Measurements from ENCODE around the gene MTOR.
"Not testable (repeated sequence)": the region's sequence is repeated elsewhere in the genome, so short reads cannot be mapped to it uniquely, and the experiment has no call there.

Gene MTOR

GRCh38 chr1:11214698-11215380 lies 47.5 kb downstream of the MTOR start:
- no peak for DNase-seq

DNA sequence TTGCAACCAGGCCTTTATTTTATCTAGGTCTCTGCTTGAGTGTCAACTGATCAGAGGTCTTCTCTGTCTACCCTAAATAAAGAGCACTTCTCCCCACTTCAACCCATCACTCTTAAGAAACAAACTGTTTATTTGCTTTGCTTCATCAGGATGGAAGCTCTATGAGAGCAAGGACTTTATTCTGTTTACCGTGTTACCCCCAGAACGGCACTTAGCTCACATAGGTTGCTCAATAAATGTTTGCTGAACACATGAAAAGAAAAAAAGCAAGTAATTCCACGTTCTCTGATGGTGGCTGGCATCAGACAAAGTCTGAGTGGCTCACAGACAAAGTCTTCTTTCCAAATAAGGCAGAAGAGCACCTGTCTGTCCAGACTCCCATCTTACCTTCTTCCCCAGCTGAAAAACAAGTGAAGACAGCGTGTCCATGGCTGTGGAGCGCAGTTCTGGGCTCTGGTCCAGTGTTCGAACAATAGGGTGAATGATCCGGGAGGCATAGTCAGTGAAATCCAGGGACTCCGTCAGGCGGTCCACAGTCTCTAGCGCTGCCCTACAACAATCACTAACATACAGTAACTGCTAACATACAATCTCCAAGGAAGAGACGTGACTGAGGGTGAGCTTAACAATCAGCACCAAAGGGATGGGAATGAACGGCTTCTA lies 50.3 kb downstream of the MTOR start:
- DNase-seq = no peak

DNA sequence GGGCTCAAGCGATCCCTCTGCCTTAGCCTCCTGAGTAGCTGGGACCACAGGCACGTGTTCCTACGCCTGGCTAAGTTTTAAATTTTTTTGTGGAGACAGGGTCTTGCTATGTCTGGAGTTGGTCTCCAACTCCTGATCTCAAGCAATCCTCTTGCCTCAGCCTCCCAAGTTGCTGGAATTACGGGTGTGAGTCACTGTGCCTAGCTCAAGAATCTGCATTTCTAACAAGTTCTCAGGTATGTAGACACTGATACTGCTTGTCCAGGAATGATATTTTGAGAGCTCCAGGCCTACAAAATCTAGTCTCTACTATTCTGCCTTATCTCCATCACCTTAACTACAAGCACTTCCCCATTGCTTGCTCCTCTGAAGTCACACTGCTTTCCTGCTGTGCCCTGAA lies 50.9 kb downstream of the MTOR start:
- no peak for DNase-seq

DNA sequence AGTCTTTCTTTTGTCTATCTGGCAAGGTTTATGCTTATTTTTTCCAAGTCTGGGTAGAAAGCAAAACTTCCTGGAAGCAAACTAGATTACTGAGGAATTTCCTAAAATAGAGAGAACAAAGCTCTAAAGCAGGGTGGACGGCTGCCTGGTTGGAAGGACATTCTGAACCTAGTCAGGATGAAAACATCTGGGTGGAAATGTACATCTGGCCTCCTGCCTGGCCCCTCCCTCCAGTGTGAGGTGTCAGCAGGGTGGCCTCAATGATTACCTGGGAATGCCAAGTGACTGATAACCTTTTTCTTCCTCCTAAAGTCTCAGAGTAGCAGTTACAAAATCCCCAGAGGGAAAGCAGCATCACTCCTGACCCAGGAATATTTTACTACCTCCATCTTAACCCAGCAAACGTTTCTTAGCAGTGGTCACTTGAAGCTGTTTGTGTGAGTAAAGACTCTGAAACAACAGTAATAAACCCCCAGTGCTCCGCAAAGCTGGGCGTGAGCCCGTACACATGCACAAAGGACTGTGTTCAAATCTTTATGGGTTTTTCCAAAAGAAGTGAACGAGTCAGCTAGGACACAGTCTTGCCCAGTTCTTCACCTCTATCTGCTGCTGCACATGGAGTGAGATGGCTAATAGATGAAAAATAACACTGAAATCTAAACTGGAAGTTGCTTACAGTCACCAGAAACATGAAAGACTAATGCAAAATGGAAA lies 54.3 kb downstream of the MTOR start:
- no peak for DNase-seq

- no peak for DNase-seq
These were observed 57.8 kb downstream of the MTOR start for GRCh38 chr1:11204396-11205190.

DNA sequence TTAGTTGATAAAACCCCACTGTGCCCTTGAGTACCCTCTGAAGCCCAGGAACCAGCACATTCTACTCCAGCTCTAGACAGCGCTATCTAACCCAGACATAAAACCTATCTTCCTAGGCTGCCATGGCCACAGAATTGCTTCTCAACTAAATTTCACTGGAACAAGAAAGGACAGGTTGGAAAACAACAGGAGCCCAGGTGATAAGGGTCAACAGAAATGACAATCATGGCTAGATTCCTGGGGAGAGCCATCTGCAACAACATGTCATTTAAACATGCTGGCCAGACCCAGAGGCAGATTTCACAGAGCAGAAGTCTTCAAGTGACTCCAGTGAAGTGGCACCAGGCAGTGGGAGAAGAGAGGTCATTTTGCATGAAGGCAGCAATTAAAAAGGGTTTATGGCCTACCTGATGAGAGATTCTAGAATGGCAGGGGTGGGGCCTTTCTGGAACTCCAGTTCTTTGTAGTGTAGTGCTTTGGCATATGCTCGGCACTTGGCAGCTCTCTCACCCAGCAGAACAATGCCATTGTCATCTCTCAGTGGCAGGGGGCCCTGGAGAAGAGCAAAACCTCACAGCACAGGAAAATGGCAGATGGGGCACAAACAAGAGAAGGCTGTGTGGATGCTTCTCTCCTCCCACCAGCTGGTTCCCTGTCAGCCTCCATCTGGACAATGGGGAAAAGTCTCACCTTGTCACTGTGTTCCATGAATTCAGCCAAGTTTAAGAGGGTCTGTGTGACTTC lies 63.3 kb downstream of the MTOR start:
- DNase-seq = no peak

- no peak for DNase-seq
These were observed 64.1 kb downstream of the MTOR start for GRCh38 chr1:11198257-11198656.

DNA sequence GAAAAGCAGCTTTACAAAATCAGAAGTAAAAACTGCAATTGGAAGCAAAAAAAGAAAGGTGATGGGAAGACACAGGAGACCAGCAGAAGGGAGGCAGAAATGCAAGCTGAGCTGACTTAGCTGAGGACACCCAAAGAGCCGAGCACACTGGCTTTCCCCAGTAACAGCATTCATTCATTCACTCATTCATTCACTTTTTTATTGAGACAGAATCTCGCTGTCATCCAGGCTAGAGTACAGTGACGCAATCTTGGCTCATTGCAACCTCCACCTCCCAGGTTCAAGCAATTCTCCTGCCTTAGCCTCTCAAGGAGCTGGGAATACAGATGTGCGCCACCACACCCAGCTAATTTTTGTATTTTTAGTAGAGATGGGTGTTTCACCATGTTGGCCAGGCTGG lies 65.0 kb downstream of the MTOR start:
- DNase-seq = no peak

DNA sequence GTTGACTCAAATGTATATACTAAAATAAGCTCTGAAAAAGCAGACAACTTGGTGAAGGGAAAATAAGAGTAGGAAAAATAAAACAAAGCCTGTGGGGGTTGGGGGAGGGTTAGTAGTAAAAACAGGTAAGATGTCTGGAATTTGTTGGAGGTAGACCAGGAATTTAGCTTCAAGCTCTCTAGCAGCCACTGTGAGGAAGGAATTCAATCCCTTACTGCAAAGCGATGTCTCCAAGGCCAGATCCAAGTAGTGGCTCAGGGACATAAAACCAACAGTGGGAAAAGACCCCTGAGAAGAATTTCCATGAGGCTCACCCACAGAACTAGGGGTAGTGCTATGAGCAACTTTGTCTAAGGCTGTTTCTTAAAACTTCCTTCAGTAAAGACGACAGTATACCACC lies 65.4 kb downstream of the MTOR start:
- no peak for DNase-seq

- no peak for DNase-seq
These were observed 67.8 kb downstream of the MTOR start for GRCh38 chr1:11194407-11195176.

DNA sequence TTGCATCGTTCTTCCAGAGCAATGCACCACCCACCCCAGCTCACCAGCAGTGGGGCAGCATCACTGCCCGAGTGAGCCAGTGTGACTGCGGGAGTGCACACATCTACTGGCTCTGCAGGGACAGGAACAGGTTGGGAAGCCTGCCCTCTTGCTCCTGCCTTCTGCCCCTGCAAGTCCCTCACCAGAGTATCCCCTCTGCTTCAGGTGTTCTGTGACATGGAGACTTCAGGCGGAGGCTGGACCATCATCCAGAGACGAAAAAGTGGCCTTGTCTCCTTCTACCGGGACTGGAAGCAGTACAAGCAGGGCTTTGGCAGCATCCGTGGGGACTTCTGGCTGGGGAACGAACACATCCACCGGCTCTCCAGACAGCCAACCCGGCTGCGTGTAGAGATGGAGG lies 69.0 kb downstream of the MTOR start:
- DNase-seq = no peak

GRCh38 chr1:11188858-11189451 lies 73.4 kb downstream of the MTOR start, which contains the start of gene ANGPTL7:
Gene ANGPTL7 (plus strand): TSS chr1:11189355. CDS start chr1:11189580, 225 bp downstream.
- DNase-seq = no peak

DNA sequence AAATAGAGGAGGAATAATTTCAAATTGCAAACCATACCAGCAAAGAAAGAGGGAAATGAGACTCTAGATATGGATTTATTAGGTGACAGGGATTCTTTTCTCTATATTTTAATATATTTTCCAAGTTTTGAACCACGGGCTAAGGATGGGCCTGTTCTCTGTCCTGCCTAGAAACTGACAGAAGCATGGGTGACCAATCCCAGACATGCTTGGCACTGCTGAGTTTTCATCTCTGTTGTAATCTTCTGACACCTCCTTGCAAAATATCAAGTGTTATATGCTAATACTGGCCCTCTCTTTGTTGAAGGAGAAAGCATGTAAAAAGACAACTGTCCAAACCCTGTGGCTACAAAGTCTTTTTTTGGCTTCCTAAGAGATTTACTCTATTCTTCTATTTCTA lies 74.0 kb downstream of the MTOR start:
- DNase-seq = no peak

DNA sequence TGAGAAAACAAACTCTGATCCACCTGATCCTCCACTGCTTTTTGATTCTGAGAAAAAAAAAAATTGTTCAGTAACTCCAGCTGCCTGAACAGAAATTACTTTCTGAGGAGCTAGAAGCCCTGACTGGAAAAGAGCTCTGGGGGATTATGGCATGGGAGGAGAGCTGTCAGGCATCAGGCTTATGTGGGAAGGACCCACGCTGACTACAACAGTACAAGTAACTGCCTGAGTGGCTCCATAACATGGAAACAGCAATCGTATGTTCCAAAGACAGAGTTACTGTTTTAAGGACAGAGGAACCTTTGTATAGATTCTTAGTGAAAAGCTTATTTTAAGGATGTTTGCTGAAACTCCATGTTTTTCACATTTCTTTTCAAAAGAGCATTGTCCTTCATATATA lies 74.4 kb downstream of the MTOR start:
- DNase-seq = no peak

DNA sequence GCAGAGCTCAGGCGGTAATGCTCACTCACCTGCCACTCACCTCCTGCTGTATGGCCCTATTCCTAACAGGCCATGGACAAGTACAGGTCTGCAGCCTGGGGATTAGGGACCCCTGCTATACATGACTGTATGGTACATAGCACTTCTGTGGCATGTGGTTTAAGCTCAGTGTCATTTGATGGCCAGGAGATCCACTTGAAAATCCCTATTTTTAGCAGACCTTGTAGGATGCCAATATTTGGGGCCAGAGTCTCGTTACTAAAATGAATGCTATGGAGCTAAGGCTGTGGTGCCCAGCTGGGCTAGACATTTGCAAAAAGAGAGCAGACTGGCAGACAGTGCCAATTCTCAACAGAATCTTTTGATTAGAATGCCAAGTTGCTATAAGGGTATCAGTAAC lies 74.9 kb downstream of the MTOR start:
- DNase-seq = no peak

- no peak for DNase-seq
These were observed 75.4 kb downstream of the MTOR start for GRCh38 chr1:11187000-11187399.

DNA sequence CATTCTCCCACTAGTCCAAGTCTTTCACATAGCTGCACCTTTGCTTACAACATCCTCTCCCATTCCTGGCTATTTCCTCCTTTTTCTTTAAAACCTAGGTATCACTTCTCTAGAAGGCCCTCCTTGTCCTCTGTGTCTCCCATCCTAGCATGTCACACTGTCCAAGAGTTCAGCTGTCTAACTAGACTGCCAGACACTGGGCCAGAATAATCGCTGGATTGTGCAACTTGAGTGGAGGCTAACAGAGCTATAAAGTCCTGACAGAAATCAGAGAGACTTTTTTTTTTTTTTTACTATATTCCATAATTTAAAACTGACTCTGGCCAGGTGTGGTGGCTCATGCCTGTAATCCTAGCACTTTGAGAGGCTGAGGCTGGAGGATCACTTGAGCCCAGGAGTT lies 77.4 kb downstream of the MTOR start:
- DNase-seq = no peak

DNA sequence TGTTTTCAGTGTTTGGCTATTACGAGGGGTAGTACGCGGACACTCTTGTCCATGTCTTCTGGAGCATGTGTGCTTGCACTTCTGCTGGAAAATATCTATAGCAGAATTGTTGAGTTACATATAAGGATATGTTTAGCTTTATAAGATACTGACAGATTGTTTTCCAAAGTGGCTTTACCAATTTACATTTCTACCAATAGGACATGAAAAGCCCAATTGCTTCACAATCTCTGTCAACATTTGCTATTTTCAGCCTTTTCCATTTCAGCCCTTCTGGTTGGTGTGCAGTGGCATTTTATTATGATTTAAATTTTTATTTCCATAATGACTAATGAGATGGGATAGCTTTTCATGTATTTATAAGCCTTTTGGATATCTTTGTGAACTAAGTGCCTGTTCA lies 79.5 kb downstream of the MTOR start:
- DNase-seq = no peak

DNA sequence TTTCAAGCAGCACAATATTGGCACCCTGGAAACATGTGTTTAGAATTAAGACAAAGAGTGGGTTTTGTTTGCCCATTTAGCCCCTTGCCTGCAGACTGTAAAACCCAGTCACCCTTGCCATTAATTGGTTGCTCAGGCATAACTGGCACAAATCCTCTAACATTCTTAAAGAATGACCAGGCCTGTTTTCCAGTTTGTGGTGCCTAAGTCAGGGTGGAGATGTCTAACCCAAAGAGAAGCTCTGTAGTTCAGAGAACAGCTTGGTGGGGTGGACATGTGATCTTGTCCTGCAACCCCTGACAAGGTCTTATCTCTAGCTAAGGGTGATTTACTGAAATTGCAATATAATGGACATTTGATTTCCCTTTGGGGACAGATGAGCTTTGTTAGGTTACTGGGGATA lies 82.0 kb downstream of the MTOR start:
- no peak for DNase-seq

DNA sequence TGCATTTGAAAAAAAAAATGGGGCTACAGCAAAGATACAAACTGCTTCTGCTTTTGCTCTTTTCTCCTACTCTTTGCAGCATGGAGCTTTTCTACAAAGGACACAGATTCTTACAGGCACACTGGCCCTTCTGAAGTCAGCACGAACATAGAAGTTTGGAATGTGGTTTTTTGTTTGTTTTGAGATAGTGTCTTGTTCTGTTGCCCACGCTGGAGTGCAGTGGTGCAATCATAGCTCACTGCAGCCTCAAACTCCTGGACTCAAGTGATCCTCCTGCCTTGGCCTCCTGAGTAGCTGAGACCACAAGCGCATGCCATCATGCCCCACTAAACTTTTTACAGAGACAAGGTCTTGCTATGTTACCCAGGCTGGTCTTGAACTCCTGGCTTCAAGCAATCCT lies 82.6 kb downstream of the MTOR start:
- DNase-seq = not testable (repeated sequence)

DNA sequence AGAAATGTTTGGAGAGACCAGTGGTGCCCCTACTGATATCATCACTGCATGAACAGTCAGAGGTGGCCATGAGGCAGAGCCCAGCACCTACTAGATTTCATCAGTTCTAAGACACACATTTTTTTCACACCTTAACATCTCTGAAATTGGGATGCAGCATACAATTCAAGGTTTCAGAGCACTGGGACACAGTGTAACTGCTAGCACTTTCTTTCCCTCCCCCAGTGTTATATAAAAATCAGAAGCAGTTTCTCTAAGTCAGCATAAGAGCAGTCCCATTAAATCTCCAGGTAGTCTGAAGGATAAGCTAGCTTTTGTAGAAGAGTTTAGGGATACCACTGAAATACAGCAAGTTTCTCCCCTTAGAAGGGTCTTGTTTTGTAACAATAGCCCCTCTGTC lies 83.2 kb downstream of the MTOR start:
- no peak for DNase-seq

All from NCI-H1436 treated with DMSO at 0.1 percent for 48 hours (cell line).